GM23248 (cell line): ENCODE measurements around the gene CFAP74.

ENCODE experiments used
- EZH2 ChIP-seq: fragments of 200-600 bp; sonication (generic); IDR thresholded peaks from 2 replicates; pipeline ENCODE4 v1.6.1; 2018; ENCODE audit warnings: antibody characterized with exemption, mild to moderate bottlenecking; ENCODE audit not compliant: insufficient read depth, poor library complexity, severe bottlenecking
- EZH2phosphoT487 ChIP-seq: fragments of 200-600 bp; sonication (generic); IDR thresholded peaks from 2 replicates; pipeline ENCODE4 v1.6.1; 2018; ENCODE audit warnings: antibody characterized with exemption, moderate library complexity, mild to moderate bottlenecking, low read depth; ENCODE audit not compliant: insufficient read depth

DNA sequence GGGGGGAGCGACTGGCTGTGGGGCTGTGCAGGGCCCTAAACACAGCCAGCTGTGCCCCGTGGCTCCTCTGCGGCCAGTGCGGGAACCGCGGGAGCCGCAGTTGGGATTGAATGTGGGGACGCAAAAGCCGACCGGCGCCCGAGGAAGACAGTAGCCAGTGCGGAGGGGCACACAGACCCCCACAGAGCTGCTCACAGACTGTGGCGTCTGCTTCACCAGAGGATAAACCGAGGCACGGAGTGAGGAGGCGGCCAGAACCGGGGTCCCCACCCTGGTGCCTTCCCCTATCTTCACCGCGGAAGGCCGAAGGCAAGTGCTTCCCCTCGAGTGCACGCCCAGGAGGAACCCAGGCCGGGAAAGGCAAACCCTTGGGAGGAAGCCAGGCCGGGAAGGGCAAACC lies 75.8 kb downstream of the CFAP74 start:
- TF ChIP-seq EZH2 (no peak), EZH2phosphoT487 (no peak)
